Measurements from ENCODE around the gene HMCN1. TPM values are rescaled to one million over a fixed set of nuclear protein-coding genes. Genes with fewer than 3 reads are reported as not detected.

The HMCN1 gene
- total RNA-seq, 1 donor from 2014 or later: 28.0 TPM

DNA sequence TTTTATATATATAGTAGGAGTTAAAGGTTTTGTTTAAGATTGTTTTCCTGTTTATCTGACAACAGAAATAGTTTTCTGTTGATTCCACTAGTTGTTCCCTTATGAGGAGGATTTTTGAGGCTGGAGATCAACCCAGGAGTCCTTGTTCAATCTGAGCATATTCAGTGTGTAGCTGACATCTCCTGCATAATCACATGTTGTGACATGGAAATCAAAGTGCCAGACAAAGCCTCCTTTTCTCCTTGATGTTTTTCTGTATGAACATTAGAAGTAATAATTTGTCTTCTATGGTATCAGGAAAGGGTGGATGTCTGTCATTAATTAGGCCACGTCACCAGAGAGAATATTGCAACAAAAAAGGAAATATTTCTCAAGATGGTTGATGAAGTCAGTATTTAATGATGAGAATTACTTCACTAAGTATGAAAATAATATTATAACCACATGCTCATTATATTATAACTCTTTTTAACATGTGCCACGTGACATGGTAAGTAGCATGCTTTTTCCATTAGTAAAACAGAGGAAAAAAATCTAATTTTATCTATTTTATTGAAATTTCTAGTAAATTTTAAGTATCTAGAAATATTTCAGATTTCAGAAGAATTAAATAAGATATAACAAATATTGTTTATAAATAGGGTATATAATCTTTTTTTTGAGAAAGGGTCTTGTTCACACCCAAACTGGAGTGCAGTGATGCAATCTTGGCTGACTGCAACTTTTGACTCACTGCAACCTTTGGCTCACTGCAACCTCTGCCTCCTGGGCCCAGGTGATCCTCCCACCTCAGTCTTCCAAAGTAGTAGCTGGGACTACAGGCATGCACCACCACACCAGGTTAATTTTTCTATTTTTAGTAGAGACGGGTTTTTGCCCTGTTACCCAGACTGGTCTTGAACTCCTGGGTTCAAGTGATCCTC, 223.5 kb downstream of the HMCN1 start:
- DNase-seq: no peak
- Histone ChIP-seq H3K27ac (no peak overlapping the region), H3K27me3 (ENCODE audit: low read depth) (no peaks in the 10 kb centered on the region), H3K9me3 (no peaks in the 10 kb centered on the region), H3K4me1 (peaks cover 34% of the 10 kb centered on the region), H3K36me3 (no peaks in the 10 kb centered on the region), H3K4me3 (no peak overlapping the region)
- intact Hi-C loops (cut with DNase I): no loop called here
- ATAC-seq: no peak
- TF ChIP-seq, protein P1, sequence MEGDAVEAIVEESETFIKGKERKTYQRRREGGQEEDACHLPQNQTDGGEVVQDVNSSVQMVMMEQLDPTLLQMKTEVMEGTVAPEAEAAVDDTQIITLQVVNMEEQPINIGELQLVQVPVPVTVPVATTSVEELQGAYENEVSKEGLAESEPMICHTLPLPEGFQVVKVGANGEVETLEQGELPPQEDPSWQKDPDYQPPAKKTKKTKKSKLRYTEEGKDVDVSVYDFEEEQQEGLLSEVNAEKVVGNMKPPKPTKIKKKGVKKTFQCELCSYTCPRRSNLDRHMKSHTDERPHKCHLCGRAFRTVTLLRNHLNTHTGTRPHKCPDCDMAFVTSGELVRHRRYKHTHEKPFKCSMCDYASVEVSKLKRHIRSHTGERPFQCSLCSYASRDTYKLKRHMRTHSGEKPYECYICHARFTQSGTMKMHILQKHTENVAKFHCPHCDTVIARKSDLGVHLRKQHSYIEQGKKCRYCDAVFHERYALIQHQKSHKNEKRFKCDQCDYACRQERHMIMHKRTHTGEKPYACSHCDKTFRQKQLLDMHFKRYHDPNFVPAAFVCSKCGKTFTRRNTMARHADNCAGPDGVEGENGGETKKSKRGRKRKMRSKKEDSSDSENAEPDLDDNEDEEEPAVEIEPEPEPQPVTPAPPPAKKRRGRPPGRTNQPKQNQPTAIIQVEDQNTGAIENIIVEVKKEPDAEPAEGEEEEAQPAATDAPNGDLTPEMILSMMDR (IDR thresholded peaks at IDR 0.05): no peak

DNA sequence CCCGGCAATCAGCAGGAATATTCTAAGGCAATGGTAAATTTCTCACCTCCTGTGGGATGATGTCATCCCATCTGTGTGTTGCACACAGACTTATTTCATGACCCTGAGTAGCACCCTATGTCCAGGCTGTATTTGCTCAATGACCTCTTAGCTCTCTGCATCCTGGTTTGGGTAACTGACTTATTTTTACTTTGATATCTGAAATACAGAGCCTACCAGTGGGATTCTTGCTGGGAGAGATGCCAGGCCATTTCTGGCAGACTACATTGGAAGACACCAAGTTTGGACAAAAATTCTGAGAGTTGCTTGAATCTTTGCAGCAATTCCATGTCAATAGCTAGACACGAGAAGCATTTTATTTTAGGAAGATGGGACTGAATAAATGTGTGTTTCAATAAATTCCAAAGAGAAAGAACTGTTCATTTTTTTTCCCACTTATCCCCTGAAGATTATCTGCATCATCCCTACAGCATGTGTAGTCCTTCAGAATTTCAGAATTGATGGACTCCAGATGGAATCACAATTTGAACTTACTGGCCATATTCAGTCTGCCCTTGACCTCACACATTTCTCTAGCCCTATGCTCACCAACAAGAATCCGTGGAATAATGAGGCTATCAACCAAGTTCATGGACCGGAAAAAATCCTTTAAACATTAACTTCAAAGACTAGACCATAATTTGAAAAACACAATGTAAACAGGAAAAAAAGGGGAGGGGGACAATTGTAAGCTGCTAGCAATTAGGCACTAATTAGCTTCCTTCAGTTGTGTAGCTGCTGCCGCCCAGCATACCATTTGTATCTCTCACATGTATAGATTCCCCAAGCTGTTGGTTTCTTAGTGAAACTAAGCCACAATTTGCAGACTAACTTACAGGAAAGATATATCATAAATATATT, 226.5 kb downstream of the HMCN1 start:
- no peak overlapping the region for H3K4me3 ChIP-seq
- ATAC-seq: peak; percentile 37 to 61
- no peak overlapping the region for H3K27ac ChIP-seq
- H3K36me3 ChIP-seq: no peaks in the 10 kb centered on the region
- H3K4me1 ChIP-seq: peaks cover 34% of the 10 kb centered on the region
- no peak for DNase-seq
- TF ChIP-seq, protein P1 (IDR thresholded peaks at IDR 0.05): no peak
- H3K27me3 ChIP-seq (ENCODE audit: low read depth): no peaks in the 10 kb centered on the region
- intact Hi-C loops (cut with DNase I): no loop called here
- no peaks in the 10 kb centered on the region for H3K9me3 ChIP-seq

DNA sequence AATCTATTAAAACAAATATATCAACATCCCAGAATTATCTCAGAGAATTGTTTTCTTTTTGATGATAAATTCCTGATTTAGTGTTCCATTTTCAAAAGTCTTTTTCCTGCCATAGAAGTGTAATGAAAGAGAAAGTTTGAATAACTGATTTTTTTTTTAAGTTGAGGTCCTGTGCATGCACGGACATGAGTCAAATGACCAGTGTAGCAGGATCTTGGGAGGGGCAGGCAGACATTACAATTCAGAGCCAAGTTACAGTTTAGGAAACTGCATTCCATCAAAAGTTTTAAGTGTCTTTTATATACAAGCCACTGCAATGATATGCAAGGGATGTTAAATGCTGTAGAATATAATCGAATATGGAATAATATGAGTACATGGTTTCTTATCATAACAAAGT, 227.5 kb downstream of the HMCN1 start:
- DNase-seq (no peak), ATAC-seq (no peak)
- no peaks in the 10 kb centered on the region for H3K27me3 ChIP-seq (ENCODE audit: low read depth)
- H3K9me3 ChIP-seq: no peaks in the 10 kb centered on the region
- H3K4me3 ChIP-seq: no peak overlapping the region
- H3K4me1 ChIP-seq: peaks cover 32% of the 10 kb centered on the region
- TF ChIP-seq, protein P1 (IDR thresholded peaks at IDR 0.05): no peak
- H3K36me3 ChIP-seq: no peaks in the 10 kb centered on the region
- intact Hi-C loops (cut with DNase I): no loop called here
- H3K27ac ChIP-seq: no peak overlapping the region

DNA sequence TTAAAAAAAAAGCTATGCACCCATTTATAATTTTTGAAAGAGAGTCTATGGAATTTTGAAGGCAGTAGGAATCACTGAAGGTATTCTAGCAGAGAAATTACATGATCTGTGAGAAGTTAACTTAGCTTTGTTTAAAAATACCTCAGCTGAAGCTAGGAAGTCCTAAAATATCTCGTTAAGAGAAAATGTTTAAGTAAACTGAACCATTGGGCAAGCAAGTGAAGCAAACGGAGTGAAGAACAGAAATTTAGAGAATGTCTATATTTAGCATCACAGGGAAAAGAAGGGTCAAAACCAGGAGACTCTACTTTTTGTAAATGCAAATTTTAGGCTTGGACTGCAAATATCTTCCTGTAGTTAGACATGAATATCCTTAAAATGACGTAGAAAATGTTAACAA, 230.8 kb downstream of the HMCN1 start:
- TF ChIP-seq, protein P1 (IDR thresholded peaks at IDR 0.05): no peak
- Histone ChIP-seq H3K4me3 (no peak overlapping the region), H3K36me3 (no peaks in the 10 kb centered on the region), H3K9me3 (no peaks in the 10 kb centered on the region), H3K4me1 (peaks cover 16% of the 10 kb centered on the region), H3K27ac (no peak overlapping the region), H3K27me3 (ENCODE audit: low read depth) (no peaks in the 10 kb centered on the region)
- DNase-seq (no peak), ATAC-seq (no peak)
- intact Hi-C loops (cut with DNase I): no loop called here

DNA sequence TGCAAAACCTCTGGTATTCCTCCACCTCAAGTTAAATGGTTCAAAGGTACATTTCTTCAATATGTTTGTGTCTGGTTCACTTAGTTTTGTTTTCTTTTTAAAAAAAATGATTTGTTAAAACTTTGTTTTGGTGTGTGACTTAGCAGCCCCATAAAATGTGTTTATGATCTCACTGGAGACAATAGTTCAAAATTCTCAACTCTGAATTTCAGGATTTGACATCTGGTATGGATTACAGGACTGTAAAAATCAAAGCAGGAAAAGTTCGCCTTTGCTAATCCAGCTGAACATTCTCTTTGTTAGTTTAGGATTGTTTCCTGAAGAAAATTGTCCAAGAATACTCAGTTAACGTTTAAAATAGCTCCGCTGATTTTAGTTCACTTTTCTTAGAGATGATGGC, 231.7 kb downstream of the HMCN1 start:
- Histone ChIP-seq H3K4me3 (no peak overlapping the region), H3K9me3 (no peaks in the 10 kb centered on the region), H3K4me1 (peaks cover 13% of the 10 kb centered on the region), H3K36me3 (no peaks in the 10 kb centered on the region), H3K27ac (peak overlapping the region; percentile 20), H3K27me3 (ENCODE audit: low read depth) (no peaks in the 10 kb centered on the region)
- no peak for DNase-seq
- no peak for ATAC-seq
- TF ChIP-seq, protein P1 (IDR thresholded peaks at IDR 0.05): no peak
- intact Hi-C loops (cut with DNase I): no loop called here
